A204.1 (cell line): ENCODE measurements around the gene MAP3K20.
"Not testable (repeated sequence)": the region's sequence is repeated elsewhere in the genome, so short reads cannot be mapped to it uniquely, and the experiment has no call there.

Experiments used
- FAIRE-seq: peaks from 2 replicates; lab custom pipeline; 2012; peaks lifted over from hg19 to GRCh38; lab: Jason Lieb, UNC

MAP3K20 gene

DNA sequence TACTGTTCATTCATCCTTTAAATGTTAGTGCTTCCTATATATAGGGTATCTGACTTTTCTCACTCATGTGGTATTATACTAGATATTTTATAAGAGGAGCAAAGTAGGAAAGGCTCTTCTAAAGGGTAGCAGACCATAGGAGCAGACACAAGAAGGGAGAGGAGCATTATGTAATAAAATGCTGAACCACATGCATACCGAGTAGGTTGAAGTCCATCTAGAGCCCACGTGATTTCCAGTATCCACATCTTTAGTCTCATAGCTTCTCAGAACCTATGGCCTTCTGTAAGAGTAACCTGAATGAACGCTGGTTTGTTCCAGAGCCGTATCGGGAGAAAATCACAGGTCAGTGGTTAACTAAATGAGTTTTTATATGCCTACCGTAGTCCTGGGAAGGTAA, 85.9 kb downstream of the MAP3K20 start:
- FAIRE-seq: no peak

DNA sequence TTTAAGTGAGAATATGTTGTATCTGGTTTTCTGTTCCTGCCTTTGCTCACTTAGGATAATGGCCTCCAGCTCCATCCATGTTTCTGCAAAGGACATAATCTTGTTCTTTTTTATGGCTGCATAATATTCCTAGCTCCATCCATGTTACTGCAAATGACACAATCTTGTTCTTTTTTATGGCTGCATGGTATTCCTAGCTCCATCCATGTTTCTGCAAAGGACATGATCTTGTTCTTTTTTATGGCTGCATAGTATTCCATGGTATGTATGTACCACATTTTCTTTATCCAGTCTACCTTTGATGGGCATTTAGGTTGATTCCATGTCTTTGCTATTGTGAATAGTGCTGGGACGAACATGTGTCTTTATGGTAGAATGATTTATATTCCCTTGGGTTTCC, 87.7 kb downstream of the MAP3K20 start:
- FAIRE-seq: not testable (repeated sequence)

DNA sequence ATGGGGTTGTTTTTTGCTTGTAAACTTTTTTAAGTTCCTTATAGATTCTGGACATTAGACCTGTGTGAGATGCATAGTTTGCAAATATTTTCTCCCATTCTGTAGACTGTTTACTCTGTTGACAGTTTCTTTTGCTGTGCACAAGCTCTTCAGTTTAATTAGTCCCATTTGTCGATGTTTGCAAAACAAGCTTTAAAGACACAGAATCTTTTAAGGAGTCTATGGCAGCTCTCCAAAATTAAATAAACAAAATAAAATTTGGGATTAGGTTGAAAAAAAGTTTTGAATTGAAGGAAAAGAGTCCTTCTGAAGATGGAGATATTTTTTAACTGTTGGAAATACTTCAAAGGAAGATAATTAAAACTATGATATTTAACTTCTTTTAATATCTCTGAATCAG, 88.8 kb downstream of the MAP3K20 start:
- FAIRE-seq: no peak

DNA sequence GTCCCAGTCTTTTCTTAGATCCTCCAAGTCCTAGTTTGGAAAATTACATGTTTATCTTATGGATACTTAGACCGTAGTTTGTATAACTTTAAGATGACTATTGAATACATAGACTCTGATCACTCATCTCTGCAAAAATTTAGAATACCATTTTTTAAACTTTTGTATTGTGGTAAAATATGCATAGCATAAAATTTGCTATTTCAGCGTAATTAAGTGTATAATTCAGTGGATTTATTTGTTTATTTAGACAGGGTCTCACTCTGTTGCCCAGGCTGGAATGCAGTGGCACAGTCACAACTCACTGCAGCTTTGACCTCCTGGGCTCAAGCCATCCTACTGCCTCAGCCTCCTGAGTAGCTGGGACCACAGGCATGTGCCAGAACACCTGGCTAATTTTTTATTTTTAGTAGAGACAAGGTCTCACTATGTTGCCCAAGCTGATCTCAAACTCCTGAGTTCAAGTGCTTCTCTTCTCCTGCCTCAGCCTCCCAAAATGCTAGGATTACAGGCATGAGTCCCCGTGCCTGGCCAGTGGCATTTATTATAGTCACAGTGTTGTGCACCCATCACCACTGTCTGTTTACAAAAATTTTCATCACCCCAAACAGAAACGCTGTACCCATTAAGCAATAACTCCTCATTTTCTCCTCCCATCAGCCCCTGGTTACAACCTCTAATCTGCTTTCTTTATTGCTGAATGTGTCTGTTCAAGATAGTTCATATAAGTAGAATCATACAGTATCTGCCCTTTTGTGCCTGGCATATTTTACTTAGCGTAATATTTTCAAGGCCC, 90.0 kb downstream of the MAP3K20 start:
- FAIRE-seq: no peak

DNA sequence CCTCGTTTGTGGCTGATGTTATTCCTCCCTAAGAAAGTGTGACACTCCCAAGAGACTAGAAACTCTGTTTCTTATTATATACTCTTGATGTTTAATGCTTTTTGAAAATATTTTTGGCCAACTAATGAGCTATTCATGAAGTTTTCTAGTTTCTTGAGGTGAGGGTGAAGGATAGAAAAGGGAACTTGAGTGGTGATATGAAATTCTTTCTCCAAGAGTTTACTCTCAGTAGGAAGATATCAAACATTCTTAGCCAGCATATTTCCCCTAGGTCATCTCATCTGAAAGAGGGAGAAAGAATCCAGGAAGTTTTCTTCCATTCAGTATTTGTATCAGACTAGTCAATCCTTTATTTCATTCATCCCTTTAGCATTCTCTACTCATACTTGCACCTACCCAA, 95.7 kb downstream of the MAP3K20 start:
- no peak for FAIRE-seq

DNA sequence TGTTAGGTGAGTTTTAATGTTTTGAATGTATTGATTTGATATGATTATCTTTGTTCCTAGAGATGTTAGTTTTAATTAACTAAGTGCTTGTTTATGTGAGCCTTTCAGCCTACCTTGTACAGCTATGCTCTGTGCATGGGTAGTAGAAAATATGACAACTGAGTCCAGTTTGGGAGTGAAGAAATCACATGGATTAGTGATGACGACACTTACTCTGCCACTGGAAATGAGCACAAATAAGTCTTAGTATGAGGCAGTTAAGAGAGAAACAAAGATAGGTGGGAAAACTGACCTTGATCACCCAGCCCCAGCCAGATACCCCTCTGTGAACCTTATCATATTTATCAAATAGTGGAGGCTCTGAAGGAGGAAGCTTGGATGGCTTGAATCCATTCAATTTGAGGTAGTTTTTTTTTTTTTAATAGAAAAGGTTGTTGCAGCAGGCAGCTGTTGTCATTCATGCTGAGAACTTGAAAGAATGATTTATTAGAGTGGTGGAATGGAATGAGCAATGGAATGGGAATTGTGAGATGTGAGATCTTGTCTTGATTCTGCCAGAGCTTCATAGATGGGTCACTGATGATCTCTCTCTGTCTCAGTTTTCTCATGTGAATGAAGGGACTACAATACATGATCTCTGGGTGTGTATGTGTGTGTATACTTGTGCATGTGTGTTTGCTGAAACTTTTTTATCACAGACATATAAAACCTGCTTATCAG, 96.4 kb downstream of the MAP3K20 start:
- FAIRE-seq: no peak

DNA sequence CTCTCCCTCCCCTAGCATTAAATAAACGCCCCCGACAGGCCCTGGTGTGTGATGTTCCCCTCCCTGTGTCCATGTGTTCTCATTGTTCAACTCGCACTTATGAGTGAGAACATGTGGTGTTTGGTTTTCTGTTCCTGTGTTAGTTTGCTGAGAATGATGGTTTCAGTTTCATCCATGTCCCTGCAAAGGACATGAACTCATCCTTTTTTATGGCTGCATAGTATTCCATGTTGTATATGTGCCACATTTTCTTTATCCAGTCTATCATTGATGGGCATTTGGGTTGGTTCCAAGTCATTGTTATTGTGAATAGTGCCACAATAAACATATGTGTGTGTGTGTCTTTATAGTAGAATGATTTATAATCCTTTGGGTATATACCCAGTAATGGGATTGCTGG, 98.7 kb downstream of the MAP3K20 start:
- not testable (repeated sequence) for FAIRE-seq

DNA sequence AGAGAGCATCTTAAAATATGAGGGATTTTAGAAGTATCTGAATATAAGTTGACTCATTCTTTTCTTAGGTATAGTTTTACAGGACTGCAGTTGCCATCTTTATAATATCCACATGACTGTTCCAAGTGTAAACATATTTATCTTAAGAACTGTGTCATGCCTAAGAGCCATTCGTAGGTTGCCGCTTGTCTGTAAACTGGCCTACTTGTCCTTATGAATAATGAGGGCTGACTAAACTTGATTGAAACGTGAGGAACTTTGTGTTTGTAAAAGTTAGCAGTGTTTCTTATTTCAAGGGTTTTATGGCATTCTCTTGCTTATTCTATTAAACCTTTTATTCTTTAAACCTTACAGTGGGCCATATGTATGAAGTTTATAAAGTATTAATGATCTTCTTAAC, 99.6 kb downstream of the MAP3K20 start:
- FAIRE-seq: no peak

DNA sequence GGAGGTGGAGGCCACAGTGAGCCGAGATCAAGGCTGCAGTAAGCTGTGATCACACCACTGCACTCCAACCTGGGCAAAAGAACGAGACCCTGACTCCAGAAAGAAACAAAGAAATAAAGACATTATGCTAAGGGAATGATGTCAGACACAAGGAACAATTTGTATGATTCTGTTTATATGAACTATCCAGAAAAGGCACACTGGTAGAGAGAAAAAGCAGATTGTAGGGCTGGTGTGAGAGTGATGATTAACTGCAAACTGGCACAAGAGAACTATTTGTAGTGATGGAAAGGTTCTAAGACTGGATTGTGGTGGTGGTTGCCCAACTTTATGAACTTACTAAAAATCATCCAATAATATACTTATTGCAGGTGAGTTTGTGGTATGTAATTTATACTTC, 106.3 kb downstream of the MAP3K20 start:
- FAIRE-seq: no peak

DNA sequence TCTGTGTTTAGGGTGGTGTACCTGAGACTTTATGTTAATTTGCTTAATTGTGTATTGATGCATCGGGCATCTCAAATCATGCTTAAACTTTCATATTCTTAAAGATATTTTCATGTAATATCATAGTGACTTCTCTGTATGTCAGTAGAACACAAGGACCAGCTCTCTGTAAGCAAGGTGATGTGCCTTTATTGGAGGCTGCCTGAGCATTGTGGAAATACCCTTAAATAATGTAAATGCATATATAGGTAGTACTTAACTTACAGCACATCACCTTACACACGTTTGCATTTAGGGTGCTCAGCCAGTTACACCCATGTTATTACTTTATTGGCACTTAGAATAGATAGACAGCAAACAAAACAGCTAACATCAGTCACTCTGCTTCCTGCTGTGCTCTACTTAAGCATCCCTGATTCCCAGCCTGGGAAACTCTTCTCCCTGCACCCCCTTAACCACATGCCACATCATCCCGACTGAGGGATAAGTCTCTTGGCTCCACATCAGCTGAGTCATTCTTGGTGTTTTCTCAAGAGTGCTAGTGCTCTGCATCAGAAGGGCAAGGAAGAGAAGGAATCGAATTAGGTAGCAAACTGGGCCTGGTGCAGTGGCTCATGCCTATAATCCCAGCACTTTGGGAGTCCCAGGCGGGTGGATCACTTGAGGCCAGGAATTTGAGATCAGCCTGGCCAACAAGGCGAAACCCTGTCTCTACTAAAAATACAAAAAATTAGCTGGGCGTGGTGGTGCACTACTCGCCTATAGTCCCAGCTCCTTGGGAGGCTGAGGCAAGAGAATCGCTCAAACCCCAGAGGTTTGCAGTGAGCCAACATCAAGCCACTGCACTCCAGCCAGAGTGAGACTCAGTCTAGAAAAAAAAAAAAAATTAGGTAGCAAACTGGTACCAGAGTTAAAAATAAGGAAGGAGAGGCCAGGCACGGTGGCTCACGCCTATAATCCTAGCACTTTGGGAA, 108.7 kb downstream of the MAP3K20 start:
- no peak for FAIRE-seq

DNA sequence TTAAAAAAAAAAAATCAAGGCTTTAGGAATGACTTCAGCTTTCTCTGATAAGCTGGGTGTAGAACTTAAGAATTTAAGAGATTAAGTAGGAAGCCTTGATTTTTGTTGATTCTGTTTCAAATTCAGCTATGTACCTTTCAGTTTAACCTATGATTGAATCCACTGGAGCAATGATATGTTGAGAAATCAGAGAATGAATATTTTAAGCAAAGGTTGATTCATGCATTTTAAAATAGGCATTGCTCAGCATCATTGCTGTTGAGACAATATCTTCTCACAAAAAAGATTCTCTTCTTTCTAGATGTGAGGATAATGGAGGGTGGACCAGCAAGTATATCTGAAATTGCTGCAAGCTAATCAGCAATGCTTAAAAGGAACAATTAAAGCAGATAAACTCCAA, 109.8 kb downstream of the MAP3K20 start:
- no peak for FAIRE-seq

DNA sequence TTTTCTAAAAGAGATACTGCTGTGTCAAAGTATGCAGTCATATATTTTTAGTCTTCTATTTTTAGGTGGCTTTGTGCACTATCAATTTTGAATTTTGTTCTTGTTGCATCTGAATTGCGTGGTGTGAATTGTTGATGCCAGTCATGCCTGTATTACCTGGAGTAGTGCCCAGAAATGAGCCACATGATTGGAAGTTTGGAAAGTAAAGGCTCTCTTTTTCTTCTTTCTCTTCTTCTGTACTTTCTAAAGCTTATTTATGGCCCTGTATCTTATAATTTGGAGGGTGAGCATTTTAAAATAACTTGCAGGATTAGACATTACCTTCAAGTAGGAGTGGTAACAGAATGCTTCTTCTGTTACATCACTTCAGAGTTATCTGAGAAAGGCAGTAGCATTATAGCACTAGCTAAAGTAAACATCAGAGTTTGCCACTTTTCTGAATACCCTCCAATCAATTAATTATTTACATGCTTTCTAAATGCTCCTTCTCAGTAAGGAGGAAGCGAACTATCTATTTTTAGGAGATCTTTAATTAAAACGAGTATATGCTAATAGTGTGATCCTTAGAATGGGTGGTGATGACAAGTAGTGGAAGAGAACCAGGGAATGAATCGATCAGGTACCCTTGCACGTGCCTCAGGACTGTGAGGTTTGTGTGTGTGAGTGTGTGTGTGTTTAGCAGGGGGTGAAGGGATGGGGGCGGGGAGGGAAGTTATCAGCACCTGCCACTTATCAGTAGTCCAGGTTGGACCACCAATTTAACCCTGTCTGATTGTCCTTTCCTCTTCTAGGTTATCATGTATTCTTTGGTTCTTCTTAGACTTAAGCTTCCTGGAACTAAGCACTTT, 112.5 kb downstream of the MAP3K20 start:
- FAIRE-seq: no peak

DNA sequence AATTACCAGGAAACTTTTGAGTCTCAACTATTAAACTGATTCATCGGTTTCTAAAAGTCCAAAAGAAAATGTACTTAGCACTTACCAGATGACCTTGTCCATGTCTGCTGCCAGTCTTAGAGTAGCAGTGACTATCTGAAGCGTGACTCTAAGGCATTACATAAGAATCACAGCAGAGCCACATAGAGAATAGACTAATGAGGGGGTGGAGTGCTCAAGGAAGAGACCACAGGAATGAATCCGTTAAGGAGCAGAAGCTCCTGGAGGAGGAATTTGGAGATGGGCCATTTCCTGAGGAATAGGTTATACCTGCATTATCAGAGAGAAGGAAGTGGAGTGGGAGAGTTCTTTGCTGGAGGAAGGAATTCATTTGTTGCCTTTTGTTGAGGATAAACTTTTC, 116.0 kb downstream of the MAP3K20 start:
- no peak for FAIRE-seq

DNA sequence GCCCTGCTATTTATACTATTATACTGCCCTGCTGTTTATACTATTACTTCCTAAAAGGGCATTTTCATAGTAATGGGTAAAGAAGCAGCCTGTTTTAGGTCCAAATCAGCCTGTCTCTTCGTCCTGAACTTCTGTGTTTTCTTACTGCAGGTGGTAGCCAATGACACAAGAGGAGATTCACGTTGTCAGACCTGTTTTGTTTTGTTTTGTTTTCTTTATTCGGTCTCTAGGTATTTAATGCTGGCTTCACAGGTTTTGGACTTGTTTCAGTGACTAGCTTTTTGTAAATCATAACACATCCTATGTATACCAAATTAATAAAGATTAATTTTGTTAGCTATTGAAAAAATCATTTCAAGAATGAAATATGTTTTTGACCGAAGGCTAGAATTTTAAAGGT, 116.4 kb downstream of the MAP3K20 start:
- no peak for FAIRE-seq

DNA sequence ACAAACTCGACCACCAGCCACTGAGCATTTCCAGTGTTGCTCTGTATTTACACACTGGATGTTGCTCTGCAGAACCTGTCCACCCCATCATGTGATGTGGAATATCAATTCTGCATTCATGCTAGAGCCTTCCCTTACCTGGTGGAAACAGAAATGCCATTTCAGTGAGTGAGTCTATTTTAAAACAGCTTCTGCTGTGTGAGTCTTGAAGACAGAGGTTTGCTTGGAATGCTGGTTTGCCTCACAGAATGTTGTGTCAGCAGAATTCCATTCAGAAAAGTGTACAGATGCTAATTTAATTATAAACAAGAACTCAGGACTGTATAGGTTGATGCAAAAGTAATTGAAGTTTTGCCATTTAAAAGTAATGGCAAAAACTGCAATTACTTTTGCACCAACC, 118.3 kb downstream of the MAP3K20 start:
- FAIRE-seq: no peak

DNA sequence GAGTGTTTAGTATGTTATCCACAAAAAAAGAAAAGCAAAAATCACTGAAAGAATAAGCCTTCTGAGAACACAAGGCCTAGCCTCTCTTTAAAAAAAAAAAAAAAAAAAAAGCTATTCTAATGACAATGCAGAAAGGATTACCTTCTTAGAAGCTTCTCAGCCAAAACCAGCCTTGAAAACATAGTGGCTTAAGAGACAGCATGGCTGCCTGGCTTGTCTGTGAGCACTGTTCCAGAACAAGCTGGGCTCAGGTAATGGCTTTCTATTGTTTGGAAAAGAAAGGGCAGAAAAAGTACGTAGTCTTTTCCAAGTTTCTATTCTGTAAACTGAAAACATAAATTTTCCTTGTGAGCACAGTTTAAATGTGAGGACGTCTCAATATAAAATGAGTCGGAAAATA, 119.5 kb downstream of the MAP3K20 start:
- no peak for FAIRE-seq

DNA sequence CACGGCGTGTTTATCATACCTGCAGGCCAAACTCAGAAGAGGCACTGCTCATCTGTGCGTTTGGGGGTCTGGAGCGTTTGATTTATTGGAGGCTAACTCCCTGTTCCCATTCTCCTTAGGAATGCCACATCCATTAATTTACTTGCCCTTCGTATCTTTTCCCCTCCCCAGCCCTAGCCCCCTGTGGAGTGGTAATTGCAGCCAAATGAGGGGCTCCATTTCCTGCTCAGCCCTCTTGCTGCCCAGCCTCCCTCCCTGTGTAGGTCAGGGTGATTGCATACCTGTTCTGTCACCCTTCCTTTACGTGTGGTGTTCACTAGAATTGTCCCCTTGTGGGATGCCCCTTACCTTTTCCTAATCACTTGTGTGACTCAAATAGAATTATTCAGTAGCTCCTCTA, 120.4 kb downstream of the MAP3K20 start:
- no peak for FAIRE-seq

DNA sequence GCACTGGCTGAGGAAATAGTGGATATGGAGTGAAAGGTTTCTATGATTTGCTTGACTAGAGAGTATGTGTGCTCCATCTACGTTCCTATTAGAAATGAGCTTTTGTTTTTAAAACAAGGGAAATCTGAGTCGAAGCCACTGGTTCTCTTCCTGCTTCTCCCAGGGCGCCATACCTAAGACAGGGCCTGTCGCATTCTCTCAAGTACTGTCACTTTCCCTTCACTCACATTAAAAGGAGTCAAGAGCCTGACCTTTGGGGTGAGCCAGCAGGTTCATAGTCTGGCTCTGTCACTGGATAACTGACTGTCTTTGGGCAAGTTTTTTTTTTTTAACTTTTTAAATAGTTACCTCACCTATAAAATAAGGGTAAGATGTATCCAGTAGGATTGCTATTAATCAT, 121.0 kb downstream of the MAP3K20 start:
- no peak for FAIRE-seq

DNA sequence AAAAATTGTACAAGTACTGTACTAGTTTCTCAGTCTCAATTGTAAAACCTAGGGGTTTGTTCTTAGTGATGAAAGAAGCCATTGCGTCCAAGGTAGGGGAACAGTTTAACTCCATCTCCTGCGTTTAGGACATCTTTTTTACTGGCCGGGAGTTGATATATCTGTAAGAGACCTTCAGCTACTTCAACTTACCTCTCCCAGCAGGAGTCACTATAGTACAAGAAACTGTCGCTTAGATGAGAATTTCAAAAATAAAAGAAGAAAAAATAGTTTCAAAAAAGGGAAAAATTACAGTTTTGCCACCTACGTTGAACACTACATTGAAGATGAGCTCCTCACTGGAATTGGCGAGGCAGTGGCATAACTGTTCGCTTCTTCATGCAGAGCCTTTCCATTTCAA, 122.7 kb downstream of the MAP3K20 start:
- FAIRE-seq: no peak

DNA sequence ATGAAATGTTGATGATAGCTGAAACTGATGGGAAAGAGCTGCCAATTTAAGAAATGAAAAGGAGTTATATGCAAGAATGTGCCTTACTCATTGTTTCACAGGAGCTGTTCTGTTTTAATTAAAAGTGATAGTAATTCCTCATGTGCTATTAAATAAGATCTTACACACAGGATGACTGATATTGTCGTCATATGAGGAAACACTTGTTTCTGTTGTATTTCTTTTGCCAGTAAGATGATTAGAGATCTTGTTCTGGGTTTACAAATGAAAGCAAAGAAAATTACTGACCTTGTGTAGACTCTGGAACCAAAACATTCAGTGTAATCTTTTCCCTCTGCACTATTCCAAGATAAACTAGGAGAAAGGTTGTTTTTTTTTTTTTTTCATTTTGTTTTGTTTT, 123.6 kb downstream of the MAP3K20 start:
- FAIRE-seq: no peak

DNA sequence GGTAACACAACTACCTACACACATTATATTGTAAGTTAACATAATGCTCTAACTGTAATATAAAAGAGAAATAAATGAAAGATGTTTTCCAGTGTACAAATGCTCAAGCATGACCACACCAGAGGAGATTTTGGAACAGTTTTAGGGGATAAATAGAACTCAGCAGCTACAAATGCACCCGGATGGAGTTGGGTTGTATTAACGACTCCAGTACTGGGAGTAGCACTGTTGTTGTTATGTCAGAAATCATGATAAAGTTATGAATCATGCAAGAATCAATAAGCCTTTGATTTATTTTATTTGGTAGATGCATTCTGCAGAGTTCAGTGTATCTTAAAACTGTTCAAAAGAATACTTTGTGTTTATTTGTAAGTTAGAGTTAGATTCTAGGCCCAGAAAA, 126.9 kb downstream of the MAP3K20 start:
- FAIRE-seq: no peak

DNA sequence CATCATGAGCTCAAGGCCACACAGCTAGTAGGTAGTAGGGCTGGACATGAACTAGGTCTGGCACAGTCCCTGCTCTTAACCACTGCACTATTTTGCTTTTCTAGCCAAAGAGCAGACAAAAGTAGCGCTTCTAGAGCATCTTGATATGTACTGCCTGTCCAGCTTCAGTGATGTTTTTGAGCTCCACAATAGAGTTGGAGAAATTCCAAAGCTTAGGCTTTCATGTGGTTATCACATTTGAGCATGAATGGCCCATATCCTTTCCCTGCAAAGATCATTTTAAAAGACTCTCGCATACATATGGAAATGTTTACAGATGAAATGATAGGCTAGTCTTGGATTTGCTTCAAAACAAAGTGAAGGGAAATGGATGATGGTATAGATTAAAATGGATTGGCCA, 128.7 kb downstream of the MAP3K20 start:
- FAIRE-seq: no peak
